Neural cell (in vitro differentiated cells): ENCODE data around the gene MAPK1.
A peak's percentile ranks its signal among the peaks of the same experiment; 100 is the strongest.

ENCODE experiments used
- CTCF ChIP-seq: fragments of 450-650 bp; IDR thresholded peaks from 2 replicates; pipeline ENCODE4 v1.5.1; 2014; ENCODE audit warnings: antibody characterized with exemption, mild to moderate bottlenecking, moderate library complexity; ENCODE audit not compliant: poor library complexity, severe bottlenecking
- POLR2AphosphoS5 ChIP-seq: IDR thresholded peaks from 2 replicates; pipeline ENCODE4 v1.6.1; 2012

GRCh38 chr22:21712751-21713427, 154.6 kb downstream of the MAPK1 start:
- TF ChIP-seq POLR2AphosphoS5 (no peak), CTCF (peak; percentile 85)
